Measurements from ENCODE around the gene HDAC4.
"Not testable (repeated sequence)": the region's sequence is repeated elsewhere in the genome, so short reads cannot be mapped to it uniquely, and the experiment has no call there.

The HDAC4 gene

DNA sequence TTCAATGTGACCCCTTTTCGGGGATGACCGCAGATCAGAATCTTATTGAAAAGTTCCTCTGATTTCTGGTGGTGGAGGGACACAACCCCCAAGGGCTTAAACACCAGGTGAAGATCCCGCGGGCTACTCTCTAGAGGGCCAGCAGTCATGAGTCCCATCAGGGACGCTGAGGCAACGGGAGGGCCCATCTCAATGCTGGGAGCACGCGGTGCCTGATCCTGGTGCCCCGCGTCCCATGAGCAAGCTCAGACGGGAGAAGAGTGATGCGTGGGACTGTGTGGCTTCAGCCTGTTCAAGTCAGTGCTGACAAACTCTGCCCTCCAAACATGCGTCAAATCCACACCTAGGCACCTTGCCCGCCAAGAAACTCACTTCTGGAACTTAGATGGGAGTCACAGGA, 328.0 kb downstream of the HDAC4 start:
- TF ChIP-seq, protein P1, sequence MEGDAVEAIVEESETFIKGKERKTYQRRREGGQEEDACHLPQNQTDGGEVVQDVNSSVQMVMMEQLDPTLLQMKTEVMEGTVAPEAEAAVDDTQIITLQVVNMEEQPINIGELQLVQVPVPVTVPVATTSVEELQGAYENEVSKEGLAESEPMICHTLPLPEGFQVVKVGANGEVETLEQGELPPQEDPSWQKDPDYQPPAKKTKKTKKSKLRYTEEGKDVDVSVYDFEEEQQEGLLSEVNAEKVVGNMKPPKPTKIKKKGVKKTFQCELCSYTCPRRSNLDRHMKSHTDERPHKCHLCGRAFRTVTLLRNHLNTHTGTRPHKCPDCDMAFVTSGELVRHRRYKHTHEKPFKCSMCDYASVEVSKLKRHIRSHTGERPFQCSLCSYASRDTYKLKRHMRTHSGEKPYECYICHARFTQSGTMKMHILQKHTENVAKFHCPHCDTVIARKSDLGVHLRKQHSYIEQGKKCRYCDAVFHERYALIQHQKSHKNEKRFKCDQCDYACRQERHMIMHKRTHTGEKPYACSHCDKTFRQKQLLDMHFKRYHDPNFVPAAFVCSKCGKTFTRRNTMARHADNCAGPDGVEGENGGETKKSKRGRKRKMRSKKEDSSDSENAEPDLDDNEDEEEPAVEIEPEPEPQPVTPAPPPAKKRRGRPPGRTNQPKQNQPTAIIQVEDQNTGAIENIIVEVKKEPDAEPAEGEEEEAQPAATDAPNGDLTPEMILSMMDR (IDR thresholded peaks at IDR 0.05; ENCODE audit: control insufficient read depth, insufficient read depth, low read depth, low read length, missing control alignments), result no peak
- no peak for DNase-seq (ENCODE audit: low read depth)

DNA sequence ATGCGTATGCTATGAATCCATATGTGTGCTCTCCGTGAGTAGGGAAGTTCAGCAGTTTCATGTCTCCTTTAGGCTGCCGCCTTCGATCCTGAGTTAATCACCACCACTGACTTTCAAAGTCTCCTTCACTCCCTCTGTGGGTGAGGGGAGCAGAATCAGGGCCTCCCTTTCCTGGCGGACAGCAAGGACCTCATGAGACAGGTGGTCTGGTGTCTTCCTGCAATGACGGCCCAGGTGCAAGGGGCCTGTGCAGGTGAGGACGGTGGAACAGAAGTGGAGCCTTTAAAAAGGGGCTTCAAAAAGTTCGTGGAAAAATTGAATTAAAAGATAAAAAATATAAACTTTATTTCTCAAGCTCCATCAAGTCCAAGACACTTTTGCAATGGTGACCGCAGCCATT, 330.4 kb downstream of the HDAC4 start:
- TF ChIP-seq, protein P1 (IDR thresholded peaks at IDR 0.05; ENCODE audit: control insufficient read depth, insufficient read depth, low read depth, low read length, missing control alignments), result no peak

More for the DNA sequence above, 328.0 kb downstream of the HDAC4 start:
- no peak overlapping the region for H3K4me3 ChIP-seq (ENCODE audit: control insufficient read depth, low read depth, low read length)

GRCh38 chr2:239069362-239070333, 331.2 kb downstream of the HDAC4 start:
- DNase-seq (ENCODE audit: low read depth); H3K4me3 ChIP-seq (ENCODE audit: control insufficient read depth, low read depth, low read length): not testable (repeated sequence)

More for the DNA sequence above, 330.4 kb downstream of the HDAC4 start:
- no peak overlapping the region for H3K4me3 ChIP-seq (ENCODE audit: control insufficient read depth, low read depth, low read length)
- no peak for DNase-seq (ENCODE audit: low read depth)

DNA sequence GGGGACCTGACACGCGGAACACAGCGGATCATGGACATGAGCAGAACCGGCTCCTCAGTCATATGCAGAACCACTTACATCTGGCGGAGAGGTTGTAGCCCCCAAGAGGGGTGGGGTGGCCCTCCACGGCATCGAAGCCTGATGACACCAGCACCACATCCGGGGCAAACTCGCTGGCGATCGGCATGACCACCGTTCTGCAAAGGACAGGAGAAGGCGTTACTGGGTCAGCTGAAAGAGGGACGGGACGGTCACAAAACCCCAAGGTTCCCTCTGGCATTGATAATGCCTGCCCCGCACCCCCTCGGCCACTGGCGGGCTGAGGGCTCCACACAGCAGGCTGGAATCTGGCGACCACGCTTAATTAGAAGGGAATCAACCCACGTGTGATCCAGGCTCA, 332.4 kb downstream of the HDAC4 start:
- H3K4me3 ChIP-seq (ENCODE audit: control insufficient read depth, low read depth, low read length), result no peak overlapping the region
- DNase-seq (ENCODE audit: low read depth), result no peak
- TF ChIP-seq, protein P1 (IDR thresholded peaks at IDR 0.05; ENCODE audit: control insufficient read depth, insufficient read depth, low read depth, low read length, missing control alignments), result no peak

DNA sequence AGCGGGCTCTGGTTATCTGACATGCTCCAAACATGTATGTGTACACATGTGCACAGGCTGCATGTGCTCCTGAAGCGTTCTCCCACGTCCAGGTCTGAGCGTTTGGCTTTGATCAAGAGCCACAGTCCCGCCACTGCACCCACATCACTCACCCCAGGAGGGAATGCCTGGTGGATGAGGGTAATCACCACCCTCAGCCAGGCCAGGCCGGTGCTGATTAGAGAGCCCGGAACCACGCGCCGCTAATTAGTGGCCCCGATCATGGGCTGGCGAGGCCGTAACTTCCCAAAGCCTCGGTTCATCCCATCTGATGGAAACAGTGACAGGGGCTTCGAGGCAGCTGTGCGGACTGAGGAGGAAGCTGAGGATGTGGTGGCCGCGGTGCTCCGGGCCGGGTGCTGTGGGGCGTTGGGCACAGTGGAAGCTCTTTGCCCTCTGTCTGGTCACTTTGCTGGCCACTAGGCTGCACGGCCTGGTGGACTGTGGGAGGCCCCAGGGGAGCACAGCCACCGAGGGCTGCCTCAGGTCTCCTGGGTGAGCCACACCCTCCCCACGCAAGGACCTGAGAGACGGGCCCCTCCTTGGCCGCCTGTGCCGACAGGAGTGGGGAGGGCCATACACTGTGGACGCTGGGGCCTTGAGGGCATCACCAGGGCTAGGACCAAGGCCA, 333.5 kb downstream of the HDAC4 start:
- TF ChIP-seq, protein P1 (IDR thresholded peaks at IDR 0.05; ENCODE audit: control insufficient read depth, insufficient read depth, low read depth, low read length, missing control alignments), result no peak
- DNase-seq (ENCODE audit: low read depth), result no peak

GRCh38 chr2:239066597-239066996, 334.2 kb downstream of the HDAC4 start:
- TF ChIP-seq, protein P1 (IDR thresholded peaks at IDR 0.05; ENCODE audit: control insufficient read depth, insufficient read depth, low read depth, low read length, missing control alignments), result no peak
- no peak for DNase-seq (ENCODE audit: low read depth)
- no peak overlapping the region for H3K4me3 ChIP-seq (ENCODE audit: control insufficient read depth, low read depth, low read length)

More for the DNA sequence above, 333.5 kb downstream of the HDAC4 start:
- no peak overlapping the region for H3K4me3 ChIP-seq (ENCODE audit: control insufficient read depth, low read depth, low read length)

DNA sequence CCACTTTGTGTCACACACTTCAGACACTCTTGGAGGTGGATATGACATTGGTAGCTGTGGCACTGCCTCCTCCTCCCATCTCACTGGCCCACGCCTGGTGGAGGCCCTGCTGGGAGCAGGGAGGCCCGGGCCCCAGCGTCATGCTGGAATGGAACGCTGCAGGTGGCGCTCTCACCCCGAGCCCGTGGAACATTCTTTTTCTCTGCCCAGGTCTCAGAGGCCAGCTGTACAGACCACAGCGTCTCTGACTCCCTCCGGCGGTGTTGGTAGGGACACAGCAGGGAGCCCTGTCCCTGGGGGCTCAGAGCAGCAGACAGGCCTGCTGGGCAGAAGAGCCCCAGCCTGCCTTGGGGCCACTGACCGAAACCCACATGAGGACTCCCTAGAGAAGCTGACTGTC, 334.9 kb downstream of the HDAC4 start:
- no peak for DNase-seq (ENCODE audit: low read depth)
- TF ChIP-seq, protein P1 (IDR thresholded peaks at IDR 0.05; ENCODE audit: control insufficient read depth, insufficient read depth, low read depth, low read length, missing control alignments), result no peak
- no peak overlapping the region for H3K4me3 ChIP-seq (ENCODE audit: control insufficient read depth, low read depth, low read length)

Measured in AG09309 (cell line).